IMR-90 (cell line): ENCODE data around the gene CTSS. TPM values are rescaled to one million over a fixed set of nuclear protein-coding genes. Genes with fewer than 3 reads are reported as not detected.

Experiments used
- ATAC-seq: fragments of 200-7000 bp; cut with Tn5 transposase; 2 replicates; pipeline ENCODE4 v1.9.1; 2020; ENCODE audit warnings: low read depth, mild to moderate bottlenecking, moderate library complexity
- BruUV-seq: library from RNA; stranded (reverse); fragments of 400-500 nt; replicated peaks from 2 replicates; lab custom pipeline; 2021; lab: Mats Ljungman, UMichigan
- CTCF ChIA-PET: fragments of 300-600 bp; formaldehyde crosslinking; extraction: SDS; loops from one replicate; lab custom pipeline; 2021; ENCODE audit warnings: antibody characterized with exemption; lab: Yijun Ruan, JAX
- POLR2A ChIA-PET: fragments of 300-600 bp; sonication (Branson Sonifier 250); formaldehyde crosslinking; loops from one replicate; lab custom pipeline; 2022; ENCODE audit warnings: antibody characterized with exemption; ENCODE audit not compliant: unreplicated experiment; lab: Charles Lee
- DNase-seq: peaks from one replicate; pipeline ENCODE4 v3.0.0; 2013
- H2AFZ ChIP-seq: replicated peaks from 2 replicates; pipeline ENCODE3; 2013; ENCODE audit warnings: low read length, mild to moderate bottlenecking; ENCODE audit not compliant: poor library complexity
- H2AK5ac ChIP-seq: 2 replicates; pipeline ENCODE4 v1.6.1; 2013; ENCODE audit warnings: low read depth, low read length, inconsistent platforms
- H2AK9ac ChIP-seq: replicated peaks from 2 replicates; pipeline ENCODE3; 2013; ENCODE audit warnings: mild to moderate bottlenecking, low read depth, low read length, moderate library complexity; ENCODE audit not compliant: poor library complexity
- H2BK120ac ChIP-seq: 2 replicates; pipeline ENCODE4 v1.6.1; 2013; ENCODE audit warnings: low read depth, low read length, inconsistent platforms
- H2BK15ac ChIP-seq: 3 replicates; pipeline ENCODE4 v1.6.1; 2013; ENCODE audit warnings: low read depth, low read length, inconsistent platforms
- H2BK20ac ChIP-seq: 2 replicates; pipeline ENCODE4 v1.6.1; 2013; ENCODE audit warnings: low read depth, mild to moderate bottlenecking, inconsistent platforms, low read length, moderate library complexity
- H2BK5ac ChIP-seq: 2 replicates; pipeline ENCODE4 v1.6.1; 2013; ENCODE audit warnings: mild to moderate bottlenecking, low read depth, low read length, inconsistent platforms; ENCODE audit not compliant: poor library complexity, severe bottlenecking
- H3K14ac ChIP-seq: replicated peaks from 2 replicates; pipeline ENCODE4 v1.6.1; 2013; ENCODE audit warnings: low read depth, low read length, inconsistent platforms
- H3K18ac ChIP-seq: 2 replicates; pipeline ENCODE4 v1.6.1; 2013; ENCODE audit warnings: low read depth, low read length, control low read depth
- H3K23ac ChIP-seq: 2 replicates; pipeline ENCODE4 v1.6.1; 2013; ENCODE audit warnings: low read depth, low read length, inconsistent platforms
- H3K27ac ChIP-seq: 2 replicates; pipeline ENCODE4 v1.5.1; 2013; ENCODE audit warnings: mild to moderate bottlenecking, control low read depth, low read length; ENCODE audit not compliant: insufficient read depth
- H3K27me3 ChIP-seq: 2 replicates; pipeline ENCODE4 v1.6.1; 2013; ENCODE audit warnings: low read length; ENCODE audit not compliant: control insufficient read depth, insufficient read depth
- H3K36me3 ChIP-seq: 2 replicates; pipeline ENCODE4 v1.6.1; 2013; ENCODE audit warnings: low read length, mixed read lengths; ENCODE audit not compliant: control insufficient read depth, insufficient read depth
- H3K4ac ChIP-seq: 2 replicates; pipeline ENCODE4 v1.6.1; 2013; ENCODE audit warnings: low read depth, low read length, inconsistent platforms
- H3K4me1 ChIP-seq: 2 replicates; pipeline ENCODE4 v1.6.1; 2013; ENCODE audit warnings: low read length, mixed read lengths; ENCODE audit not compliant: control insufficient read depth, insufficient read depth
- H3K4me2 ChIP-seq: 2 replicates; pipeline ENCODE4 v1.6.1; 2013; ENCODE audit warnings: low read depth, mild to moderate bottlenecking, control low read depth, low read length, moderate library complexity
- H3K4me3 ChIP-seq: 2 replicates; pipeline ENCODE4 v1.5.1; 2013; ENCODE audit warnings: low read depth, mild to moderate bottlenecking, control low read depth, low read length, moderate library complexity; ENCODE audit not compliant: insufficient read depth
- H3K56ac ChIP-seq: 2 replicates; pipeline ENCODE4 v1.6.1; 2013; ENCODE audit warnings: low read length, inconsistent platforms; ENCODE audit not compliant: insufficient read depth; ENCODE audit errors: extremely low read depth
- H3K79me1 ChIP-seq, 2 experiments: 2 replicates each; pipeline ENCODE4 v1.6.1; 2013; ENCODE audit warnings: low read length in 2 of 2, inconsistent platforms in 1 of 2, low read depth in 1 of 2
- H3K9ac ChIP-seq: 2 replicates; pipeline ENCODE4 v1.6.1; 2013; ENCODE audit warnings: low read depth, low read length, control low read depth
- H3K9me1 ChIP-seq: 2 replicates; pipeline ENCODE4 v1.6.1; 2013; ENCODE audit warnings: low read length, inconsistent platforms; ENCODE audit not compliant: insufficient read depth
- H3K9me3 ChIP-seq: 2 replicates; pipeline ENCODE4 v1.6.1; 2013; ENCODE audit warnings: low read length; ENCODE audit not compliant: control insufficient read depth, insufficient read depth
- H4K20me1 ChIP-seq: 2 replicates; pipeline ENCODE4 v1.6.1; 2013; ENCODE audit warnings: low read length, inconsistent platforms; ENCODE audit not compliant: insufficient read depth
- H4K5ac ChIP-seq: 2 replicates; pipeline ENCODE4 v1.6.1; 2013; ENCODE audit warnings: mild to moderate bottlenecking, low read depth, low read length, control low read depth
- H4K8ac ChIP-seq, 2 experiments: 2 replicates each; pipeline ENCODE4 v1.6.1; 2013; ENCODE audit warnings: low read depth in 2 of 2, low read length in 2 of 2, control low read depth in 1 of 2, inconsistent platforms in 1 of 2
- H4K91ac ChIP-seq: 2 replicates; pipeline ENCODE4 v1.6.1; 2013; ENCODE audit warnings: low read depth, low read length, inconsistent platforms; ENCODE audit not compliant: insufficient read depth
- BHLHE40 ChIP-seq: fragments of 150-350 bp; IDR thresholded peaks from 2 replicates; pipeline ENCODE4 v1.6.1; 2016; ENCODE audit warnings: mild to moderate bottlenecking, low read depth, low read length
- CEBPB ChIP-seq: IDR thresholded peaks from 2 replicates; pipeline ENCODE4 v1.6.1; 2012; ENCODE audit warnings: low read depth, low read length, improper control_type of control experiment
- CHD1 ChIP-seq: IDR thresholded peaks from 2 replicates; pipeline ENCODE4 v1.6.1; 2012; ENCODE audit warnings: low read depth, low read length, improper control_type of control experiment
- FOS ChIP-seq: fragments of 150-350 bp; IDR thresholded peaks from 2 replicates; pipeline ENCODE4 v1.6.1; 2016; ENCODE audit warnings: low read depth, low read length
- MAFK ChIP-seq: IDR thresholded peaks from 2 replicates; pipeline ENCODE4 v1.6.1; 2012; ENCODE audit warnings: low read depth, low read length, improper control_type of control experiment
- MAZ ChIP-seq: IDR thresholded peaks from 2 replicates; pipeline ENCODE4 v1.6.1; 2012; ENCODE audit warnings: low read depth, mild to moderate bottlenecking, low read length, improper control_type of control experiment, moderate library complexity, borderline replicate concordance
- MXI1 ChIP-seq: IDR thresholded peaks from 2 replicates; pipeline ENCODE4 v1.6.1; 2012; ENCODE audit warnings: low read depth, mild to moderate bottlenecking, low read length, moderate library complexity, borderline replicate concordance
- NFE2L2 ChIP-seq: fragments of 150-350 bp; IDR thresholded peaks from 2 replicates; pipeline ENCODE4 v1.6.1; 2016; ENCODE audit warnings: low read depth, mild to moderate bottlenecking, low read length
- POLR2A ChIP-seq: IDR thresholded peaks from 2 replicates; pipeline ENCODE4 v1.6.1; 2012; ENCODE audit warnings: mild to moderate bottlenecking, low read depth, low read length
- RAD21 ChIP-seq: IDR thresholded peaks from 2 replicates; pipeline ENCODE4 v1.6.1; 2012; ENCODE audit warnings: low read length, improper control_type of control experiment
- RCOR1 ChIP-seq: IDR thresholded peaks from 2 replicates; pipeline ENCODE4 v1.6.1; 2012; ENCODE audit warnings: mild to moderate bottlenecking, low read length, improper control_type of control experiment; ENCODE audit not compliant: insufficient replicate concordance
- RFX5 ChIP-seq: IDR thresholded peaks from 2 replicates; pipeline ENCODE4 v1.8.0; 2012; ENCODE audit warnings: low read depth, mild to moderate bottlenecking, low read length, moderate library complexity
- SMC3 ChIP-seq: fragments of 150-350 bp; IDR thresholded peaks from 2 replicates; pipeline ENCODE4 v1.6.1; 2016; ENCODE audit warnings: low read depth, mild to moderate bottlenecking, antibody characterized with exemption, low read length, moderate library complexity
- WGBS, 2 experiments: methylation state at CpG; one replicate each; pipeline versions ENCODE4 v1.1.5 to v1.1.7; 2013; ENCODE audit warnings: missing lambda C conversion rate in 2 of 2; ENCODE audit not compliant: insufficient read length in 1 of 2; ENCODE audit errors: extremely low coverage in 2 of 2; 5-methylcytosine and 5-hydroxymethylcytosine counted together
- dilution Hi-C: fragments of 300-500 bp; cut with HindIII; formaldehyde crosslinking; loops from one replicate; pipeline ENCODE4 v1.14.3; 2018; ENCODE audit warnings: low sequenced_read_pairs; ENCODE audit not compliant: unreplicated experiment
- in situ Hi-C: fragments of 300-500 bp; cut with MboI; formaldehyde crosslinking; loops from 3 replicates; pipeline ENCODE4 v1.14.3; 2019; ENCODE audit warnings: low sequenced_read_pairs, inconsistent platforms, mixed read lengths
- intact Hi-C: fragments of 100-400 bp; cut with micrococcal nuclease; formaldehyde crosslinking; loops from 2 replicates; pipeline ENCODE4 v1.10.0; 2022
- polyA plus RNA-seq, 3 experiments: library from polyadenylated mRNA; depleted of rRNA; stranded (reverse); fragments of >200 nt; gene quantifications; 2 replicates each; pipeline ENCODE4 v1.2.3, GENCODE V29; 2012; ENCODE audit warnings: low replicate concordance in 1 of 3
- total RNA-seq: library from RNA; depleted of rRNA; stranded (reverse); fragments of >200 nt; gene quantifications from 2 replicates; pipeline ENCODE4 v1.2.3, GENCODE V29; 2012
- TF ChIP-seq, protein P1 (sequence below): fragments of 150-350 bp; IDR thresholded peaks from 2 replicates; pipeline ENCODE4 v1.6.1; 2016; ENCODE audit warnings: low read depth, mild to moderate bottlenecking, low read length, moderate library complexity, borderline replicate concordance
- TF ChIP-seq, protein P2 (sequence below): conservative IDR thresholded peaks from 2 replicates; pipeline ENCODE4 v1.5.1; 2012; ENCODE audit warnings: mild to moderate bottlenecking, low read depth, low read length, improper control_type of control experiment
- TF ChIP-seq, protein P3 (sequence below): fragments of 150-350 bp; IDR thresholded peaks from 2 replicates; pipeline ENCODE4 v1.6.1; 2017; ENCODE audit warnings: mild to moderate bottlenecking, antibody characterized with exemption, low read length, low read depth

The CTSS gene
- total and polyA plus RNA-seq, 2 of the 4 experiments (the other 2 are of a cell fraction) = 0.18 to 0.48 TPM

DNA sequence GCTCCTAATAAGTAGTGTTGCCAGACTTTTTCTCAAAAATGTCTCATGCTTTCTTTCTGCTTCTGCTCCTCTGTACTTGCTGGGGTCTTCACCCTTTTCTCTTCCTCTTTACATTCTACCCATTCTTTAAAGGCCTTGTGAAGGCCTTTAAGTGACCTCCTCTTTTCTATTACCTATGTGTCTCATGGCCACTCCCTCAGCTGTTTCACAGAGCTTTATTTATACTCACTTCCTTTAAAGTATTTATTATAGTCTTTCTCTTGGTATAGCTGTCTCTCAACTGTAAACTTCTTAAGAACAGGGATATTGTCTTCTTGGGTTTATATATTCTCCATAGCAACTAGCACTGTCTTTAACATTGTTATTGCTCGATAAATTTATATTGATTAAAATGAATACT is 69.4 kb downstream of the CTSS start:
- TF ChIP-seq FOS (no peak), SMC3 (no peak), CHD1 (no peak), MAFK (no peak), RCOR1 (no peak), CEBPB (no peak), MXI1 (no peak), RAD21 (no peak), POLR2A (no peak), RFX5 (no peak), BHLHE40 (no peak), NFE2L2 (no peak), MAZ (no peak)
- TF ChIP-seq, protein P1, sequence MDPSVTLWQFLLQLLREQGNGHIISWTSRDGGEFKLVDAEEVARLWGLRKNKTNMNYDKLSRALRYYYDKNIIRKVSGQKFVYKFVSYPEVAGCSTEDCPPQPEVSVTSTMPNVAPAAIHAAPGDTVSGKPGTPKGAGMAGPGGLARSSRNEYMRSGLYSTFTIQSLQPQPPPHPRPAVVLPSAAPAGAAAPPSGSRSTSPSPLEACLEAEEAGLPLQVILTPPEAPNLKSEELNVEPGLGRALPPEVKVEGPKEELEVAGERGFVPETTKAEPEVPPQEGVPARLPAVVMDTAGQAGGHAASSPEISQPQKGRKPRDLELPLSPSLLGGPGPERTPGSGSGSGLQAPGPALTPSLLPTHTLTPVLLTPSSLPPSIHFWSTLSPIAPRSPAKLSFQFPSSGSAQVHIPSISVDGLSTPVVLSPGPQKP = no peak
- TF ChIP-seq, protein P2, sequence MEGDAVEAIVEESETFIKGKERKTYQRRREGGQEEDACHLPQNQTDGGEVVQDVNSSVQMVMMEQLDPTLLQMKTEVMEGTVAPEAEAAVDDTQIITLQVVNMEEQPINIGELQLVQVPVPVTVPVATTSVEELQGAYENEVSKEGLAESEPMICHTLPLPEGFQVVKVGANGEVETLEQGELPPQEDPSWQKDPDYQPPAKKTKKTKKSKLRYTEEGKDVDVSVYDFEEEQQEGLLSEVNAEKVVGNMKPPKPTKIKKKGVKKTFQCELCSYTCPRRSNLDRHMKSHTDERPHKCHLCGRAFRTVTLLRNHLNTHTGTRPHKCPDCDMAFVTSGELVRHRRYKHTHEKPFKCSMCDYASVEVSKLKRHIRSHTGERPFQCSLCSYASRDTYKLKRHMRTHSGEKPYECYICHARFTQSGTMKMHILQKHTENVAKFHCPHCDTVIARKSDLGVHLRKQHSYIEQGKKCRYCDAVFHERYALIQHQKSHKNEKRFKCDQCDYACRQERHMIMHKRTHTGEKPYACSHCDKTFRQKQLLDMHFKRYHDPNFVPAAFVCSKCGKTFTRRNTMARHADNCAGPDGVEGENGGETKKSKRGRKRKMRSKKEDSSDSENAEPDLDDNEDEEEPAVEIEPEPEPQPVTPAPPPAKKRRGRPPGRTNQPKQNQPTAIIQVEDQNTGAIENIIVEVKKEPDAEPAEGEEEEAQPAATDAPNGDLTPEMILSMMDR = no peak
- TF ChIP-seq, protein P3, sequence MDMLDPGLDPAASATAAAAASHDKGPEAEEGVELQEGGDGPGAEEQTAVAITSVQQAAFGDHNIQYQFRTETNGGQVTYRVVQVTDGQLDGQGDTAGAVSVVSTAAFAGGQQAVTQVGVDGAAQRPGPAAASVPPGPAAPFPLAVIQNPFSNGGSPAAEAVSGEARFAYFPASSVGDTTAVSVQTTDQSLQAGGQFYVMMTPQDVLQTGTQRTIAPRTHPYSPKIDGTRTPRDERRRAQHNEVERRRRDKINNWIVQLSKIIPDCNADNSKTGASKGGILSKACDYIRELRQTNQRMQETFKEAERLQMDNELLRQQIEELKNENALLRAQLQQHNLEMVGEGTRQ = no peak
- H3K4me3 ChIP-seq = peak overlapping the region; percentile 74
- no TSS peak for BruUV-seq
- no peak for ATAC-seq
- no peaks in the 10 kb centered on the region for H3K27me3 ChIP-seq
- in situ Hi-C loops = no loop called here
- no peaks in the 10 kb centered on the region for H3K9me1 ChIP-seq
- H3K79me1 ChIP-seq = peaks cover 0 to 19% of the 10 kb centered on the region in 2 experiments; a peak in 3 of 4 replicates
- intact Hi-C loops = loop anchor here (2.0 to 5.0 kb wide), 2 partner anchors 117 to 134 kb away; no protein-coding TSS in a partner anchor
- H2BK5ac ChIP-seq = no peak overlapping the region
- H3K4me1 ChIP-seq = no peaks in the 10 kb centered on the region
- H3K9ac ChIP-seq = peak overlapping the region; percentile 20; the same call in 1 of the 2 replicates
- no peak overlapping the region for H4K5ac ChIP-seq
- ChIA-PET POLR2A (no interaction called here), CTCF (interaction anchor here (0.8 to 1.2 kb wide), 2 partner anchors 117 to 135 kb away, joined by 3 read pairs; no protein-coding TSS in a partner anchor)
- H3K36me3 ChIP-seq = peaks cover 6% of the 10 kb centered on the region; the same call in 1 of the 2 replicates
- no peak overlapping the region for H2BK120ac ChIP-seq
- H3K14ac ChIP-seq = no peak overlapping the region
- no peak overlapping the region for H2AK5ac ChIP-seq
- H2AFZ ChIP-seq = no peak overlapping the region
- no peak overlapping the region for H3K27ac ChIP-seq
- H3K23ac ChIP-seq = no peak overlapping the region
- H3K56ac ChIP-seq = no peak overlapping the region
- peak overlapping the region; percentile 73 for H3K4me2 ChIP-seq
- dilution Hi-C loops = no loop called here
- no peak overlapping the region for H3K18ac ChIP-seq
- no peak for DNase-seq
- WGBS, 2 experiments = no CpG with 5 or more reads among the region's 1 CpG
- no peak overlapping the region for H2BK15ac ChIP-seq
- H2BK20ac ChIP-seq = no peak overlapping the region
- H3K9me3 ChIP-seq = no peaks in the 10 kb centered on the region
- no peak overlapping the region for H3K4ac ChIP-seq
- H4K8ac ChIP-seq = no peak overlapping the region
- H4K91ac ChIP-seq = no peak overlapping the region
- no peak overlapping the region for H2AK9ac ChIP-seq
- no peaks in the 10 kb centered on the region for H4K20me1 ChIP-seq
